Left lung (tissue), 10 donors: ENCODE data around the gene MAST4. TPM values are rescaled to one million over a fixed set of nuclear protein-coding genes. Genes with fewer than 3 reads are reported as not detected.
"Not testable (repeated sequence)": the region's sequence is repeated elsewhere in the genome, so short reads cannot be mapped to it uniquely, and the experiment has no call there.

Experiments used
- ATAC-seq: fragments of 200-7000 bp; cut with Tn5 transposase; one replicate; pipeline ENCODE4 v1.9.1; 2020; ENCODE audit warnings: moderate library complexity
- DNase-seq, 4 donors: peaks; one replicate each; pipeline ENCODE4 v3.0.0-alpha.2; 2013 to 2020
- H3K27ac ChIP-seq, 2 donors: fragments of 200-600 bp; sonication (generic) in 1 of 2; one replicate each; pipeline versions ENCODE4 v1.5.0 to v1.8.0; 2020 to 2021
- H3K27me3 ChIP-seq, 2 donors: fragments of 200-600 bp; sonication (generic) in 1 of 2; one replicate each; pipeline versions ENCODE4 v1.5.0 to v1.8.0; 2020 to 2021
- H3K36me3 ChIP-seq, 2 donors: fragments of 200-600 bp; sonication (generic) in 1 of 2; one replicate each; pipeline versions ENCODE4 v1.5.0 to v1.8.0; 2020 to 2021
- H3K4me1 ChIP-seq, 2 donors: fragments of 200-600 bp; one replicate each; pipeline ENCODE4 v1.8.0; 2021
- H3K4me3 ChIP-seq, 2 donors: fragments of 200-600 bp; sonication (generic) in 1 of 2; one replicate each; pipeline versions ENCODE4 v1.5.0 to v1.8.0; 2020 to 2021; ENCODE audit warnings: mild to moderate bottlenecking in 1 of 2
- H3K9me3 ChIP-seq, 2 donors: fragments of 200-600 bp; sonication (generic) in 1 of 2; one replicate each; pipeline versions ENCODE4 v1.5.0 to v1.8.0; 2020 to 2021
- CTCF ChIP-seq, 2 donors: fragments of 200-600 bp; sonication (generic) in 1 of 2; IDR thresholded peaks; one replicate each; pipeline versions ENCODE4 v1.5.0 to v1.8.0; 2021; ENCODE audit warnings: antibody characterized with exemption in 2 of 2
- intact Hi-C, 2 donors: fragments of 100-400 bp; cut with DNase I; formaldehyde crosslinking; loops; one replicate each; pipeline versions ENCODE4 v1.11.2 to v1.14.2; 2022
- polyA plus RNA-seq, 6 donors: library from polyadenylated mRNA; unstranded; fragments of 120-200 nt; gene quantifications; one replicate each; pipeline ENCODE4 v1.2.1, GENCODE V29; 2013; ENCODE audit not compliant: insufficient read length in 6 of 6
- total RNA-seq, 2 donors: library from RNA; stranded (reverse); fragmentation: NEBNext Ultra II Directional; extraction: Animal tissue kit (Norgen Biotek cat#: 25700); gene quantifications; one replicate each; pipeline ENCODE4 v1.2.1, GENCODE V29; 2021
- donor health status: DM: no; HTN: yes; CAD: no.
- donor health status: DM: no; HTN: no; CAD: no.

Gene MAST4
- total and polyA plus RNA-seq, 8 donors, result 47.7 to 57.6 (median 53.0) TPM

- Histone ChIP-seq H3K27me3 (no peaks in the 10 kb centered on the region), H3K4me3 (peak overlapping the region; percentile 16 to 29), H3K9me3 (no peaks in the 10 kb centered on the region), H3K27ac (peak overlapping the region; percentile 86 to 91), H3K36me3 (peaks cover 0 to 51% of the 10 kb centered on the region in 2 donors), H3K4me1 (peaks cover 6 to 34% of the 10 kb centered on the region in 2 donors)
- peak; percentile 92 for ATAC-seq
- intact Hi-C loops, result no loop called here
- DNase-seq, result peak; percentile 70 to 95 (median 90)
- peak; percentile 62 to 72 for TF ChIP-seq CTCF (IDR thresholded peaks at IDR 0.05)
Measured at GRCh38 chr5:67165526-67166459, 569.6 kb downstream of the MAST4 start.

DNA sequence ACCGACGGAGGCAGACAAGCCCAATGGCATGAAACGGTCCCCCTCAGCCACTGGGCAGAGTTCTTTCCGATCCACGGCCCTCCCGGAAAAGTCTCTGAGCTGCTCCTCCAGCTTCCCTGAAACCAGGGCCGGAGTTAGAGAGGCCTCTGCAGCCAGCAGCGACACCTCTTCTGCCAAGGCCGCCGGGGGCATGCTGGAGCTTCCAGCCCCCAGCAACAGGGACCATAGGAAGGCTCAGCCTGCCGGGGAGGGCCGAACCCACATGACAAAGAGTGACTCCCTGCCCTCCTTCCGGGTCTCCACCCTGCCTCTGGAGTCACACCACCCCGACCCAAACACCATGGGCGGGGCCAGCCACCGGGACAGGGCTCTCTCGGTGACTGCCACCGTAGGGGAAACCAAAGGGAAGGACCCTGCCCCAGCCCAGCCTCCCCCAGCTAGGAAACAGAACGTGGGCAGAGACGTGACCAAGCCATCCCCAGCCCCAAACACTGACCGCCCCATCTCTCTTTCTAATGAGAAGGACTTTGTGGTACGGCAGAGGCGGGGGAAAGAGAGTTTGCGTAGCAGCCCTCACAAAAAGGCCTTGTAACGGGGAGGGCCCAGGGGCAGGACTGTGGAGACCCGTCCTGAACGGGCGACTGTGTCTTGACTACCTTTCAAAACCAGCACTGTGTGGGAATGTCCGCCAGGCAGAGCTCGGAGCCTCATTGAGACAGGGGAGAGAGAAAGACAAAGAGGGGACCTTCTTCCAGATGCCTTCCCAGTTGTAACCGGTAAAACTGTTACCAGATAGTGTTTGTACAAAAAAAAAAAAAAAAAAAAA is 570.5 kb downstream of the MAST4 start:
- Histone ChIP-seq H3K36me3 (peaks cover 0 to 51% of the 10 kb centered on the region in 2 donors), H3K4me3 (peak overlapping the region; percentile 16 to 29), H3K4me1 (peaks cover 6 to 37% of the 10 kb centered on the region in 2 donors), H3K27me3 (no peaks in the 10 kb centered on the region), H3K27ac (peak overlapping the region; percentile 86 to 91), H3K9me3 (no peaks in the 10 kb centered on the region)
- DNase-seq (peak in 2 of 4 donors; percentile 76 to 91), ATAC-seq (peak; percentile 63)
- TF ChIP-seq CTCF (IDR thresholded peaks at IDR 0.05), result no peak
- intact Hi-C loops, result no loop called here

- ATAC-seq, result no peak
- Histone ChIP-seq H3K9me3 (no peaks in the 10 kb centered on the region), H3K27ac (no peak overlapping the region), H3K4me1 (peaks cover 6 to 37% of the 10 kb centered on the region in 2 donors), H3K4me3 (no peak overlapping the region), H3K36me3 (peaks cover 0 to 43% of the 10 kb centered on the region in 2 donors), H3K27me3 (no peaks in the 10 kb centered on the region)
- DNase-seq, result no peak
- no peak for TF ChIP-seq CTCF (IDR thresholded peaks at IDR 0.05)
- intact Hi-C loops, result no loop called here
Measured at GRCh38 chr5:67168069-67168468, 571.9 kb downstream of the MAST4 start.

DNA sequence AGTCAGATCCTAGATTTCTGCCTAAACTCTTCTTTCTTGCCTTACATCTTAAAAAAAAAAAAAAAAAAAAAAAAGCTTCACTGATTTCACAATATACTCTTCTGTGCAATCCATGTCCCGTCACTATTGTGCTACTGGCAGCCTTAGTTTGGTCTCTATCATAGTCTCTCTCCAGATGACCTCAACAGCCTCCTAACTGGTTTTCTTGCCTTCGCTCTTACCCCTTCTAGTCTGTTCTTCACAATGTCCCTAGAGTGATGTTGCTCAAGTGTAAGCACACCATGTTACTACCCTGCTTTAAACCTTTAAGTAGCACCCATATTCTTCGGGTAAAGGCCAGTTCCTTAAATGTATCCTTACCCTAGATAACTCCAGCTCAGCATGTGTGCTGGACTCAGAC is 574.6 kb downstream of the MAST4 start:
- Histone ChIP-seq H3K36me3 (peaks cover 0 to 16% of the 10 kb centered on the region in 2 donors), H3K9me3 (no peaks in the 10 kb centered on the region), H3K27ac (peak overlapping the region in 1 of 2 donors; percentile 28), H3K4me3 (no peak overlapping the region), H3K4me1 (peaks cover 3 to 29% of the 10 kb centered on the region in 2 donors), H3K27me3 (no peaks in the 10 kb centered on the region)
- intact Hi-C loops, result no loop called here
- no peak for TF ChIP-seq CTCF (IDR thresholded peaks at IDR 0.05)
- no peak for DNase-seq
- no peak for ATAC-seq

- H3K27me3 ChIP-seq, H3K27ac ChIP-seq, H3K36me3 ChIP-seq, H3K4me3 ChIP-seq, ATAC-seq, DNase-seq, intact Hi-C loops: not testable (repeated sequence)
- Histone ChIP-seq H3K9me3 (peaks cover 0 to 18% of the 10 kb centered on the region in 2 donors), H3K4me1 (peaks cover 0 to 18% of the 10 kb centered on the region in 2 donors)
Measured at GRCh38 chr5:67173351-67173750, 577.2 kb downstream of the MAST4 start.
